GM11168 (cell line): ENCODE measurements around the gene KLC1.

Source experiments
- in situ Hi-C: fragments of 300-500 bp; cut with MboI; formaldehyde crosslinking; loops from one replicate; pipeline ENCODE4 v1.12.0; 2022; ENCODE audit warnings: low sequenced_read_pairs; ENCODE audit not compliant: unreplicated experiment

Gene KLC1

DNA sequence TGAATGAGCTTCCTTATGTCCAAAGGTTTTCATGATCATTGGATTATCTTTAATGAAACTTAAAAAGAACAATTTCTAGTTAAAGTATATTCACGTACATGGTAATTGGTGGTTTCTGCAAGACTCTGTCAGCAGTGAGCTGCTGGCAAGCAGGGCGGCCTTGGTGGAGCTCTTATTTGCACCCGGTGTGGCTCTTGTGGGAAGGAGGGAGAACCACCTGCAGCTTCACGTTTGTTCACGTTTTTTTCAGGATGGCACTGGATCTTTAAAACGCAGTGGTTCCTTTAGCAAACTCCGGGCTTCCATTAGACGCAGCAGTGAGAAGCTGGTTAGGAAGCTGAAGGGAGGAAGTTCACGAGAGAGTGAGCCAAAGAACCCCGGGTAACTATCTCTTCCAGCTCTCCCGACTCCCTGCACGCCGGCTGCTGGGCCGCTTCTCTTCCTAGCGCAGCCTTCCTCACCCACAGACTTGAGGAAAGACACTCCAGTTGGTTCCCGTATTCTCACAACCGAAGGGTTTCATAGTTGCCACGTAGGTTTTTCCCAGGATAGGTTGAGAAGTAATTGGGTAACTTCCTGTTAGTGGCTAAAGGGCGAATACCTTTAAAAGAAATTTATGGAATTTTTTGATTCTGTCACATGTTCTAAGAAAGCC lies 57.9 kb downstream of the KLC1 start:
- in situ Hi-C loops: loop anchor here (25.0 kb wide), 1 partner anchor 100 kb away; no protein-coding TSS in a partner anchor

DNA sequence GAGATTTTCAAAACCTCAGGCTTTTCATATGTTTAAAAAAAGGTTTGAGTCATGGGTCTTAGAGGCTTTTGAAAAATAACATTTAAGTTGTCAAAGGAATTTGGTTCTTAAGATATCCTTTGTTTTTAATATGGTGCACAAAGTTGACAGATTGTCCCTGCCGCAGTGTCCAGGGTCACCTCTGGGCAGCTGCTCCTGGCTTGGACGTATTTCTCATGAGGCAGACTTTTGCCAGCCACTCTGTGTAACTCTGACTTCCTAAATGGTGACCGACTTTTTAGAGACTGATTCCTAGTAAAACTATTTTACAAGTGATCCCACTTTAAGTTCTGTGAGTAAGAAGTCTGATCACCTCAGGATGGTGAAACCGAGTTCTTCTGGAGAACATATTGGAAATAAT lies 58.7 kb downstream of the KLC1 start:
- in situ Hi-C loops: loop anchor here (25.0 kb wide), 1 partner anchor 100 kb away; no protein-coding TSS in a partner anchor

DNA sequence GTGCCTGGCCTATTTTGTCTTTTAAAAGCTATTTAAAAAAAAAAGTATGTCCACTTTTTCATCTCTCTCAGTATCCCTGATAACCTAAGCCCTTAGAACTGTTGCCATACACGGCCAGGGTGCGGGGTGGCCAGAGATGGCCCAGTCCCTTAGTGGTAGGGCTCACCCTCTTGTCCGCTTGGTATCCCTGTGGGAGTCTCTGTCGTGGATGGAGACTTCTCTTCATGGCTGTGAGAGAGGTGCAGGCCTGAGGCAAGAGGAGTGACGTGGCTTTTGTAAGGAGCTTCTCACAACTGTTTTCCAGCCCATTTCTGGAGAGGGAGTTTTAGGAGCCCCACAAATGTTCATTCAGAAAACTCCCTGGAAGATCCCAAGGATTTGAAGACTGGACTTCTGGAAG lies 59.4 kb downstream of the KLC1 start:
- in situ Hi-C loops: loop anchor here (25.0 kb wide), 1 partner anchor 101 kb away; no protein-coding TSS in a partner anchor

DNA sequence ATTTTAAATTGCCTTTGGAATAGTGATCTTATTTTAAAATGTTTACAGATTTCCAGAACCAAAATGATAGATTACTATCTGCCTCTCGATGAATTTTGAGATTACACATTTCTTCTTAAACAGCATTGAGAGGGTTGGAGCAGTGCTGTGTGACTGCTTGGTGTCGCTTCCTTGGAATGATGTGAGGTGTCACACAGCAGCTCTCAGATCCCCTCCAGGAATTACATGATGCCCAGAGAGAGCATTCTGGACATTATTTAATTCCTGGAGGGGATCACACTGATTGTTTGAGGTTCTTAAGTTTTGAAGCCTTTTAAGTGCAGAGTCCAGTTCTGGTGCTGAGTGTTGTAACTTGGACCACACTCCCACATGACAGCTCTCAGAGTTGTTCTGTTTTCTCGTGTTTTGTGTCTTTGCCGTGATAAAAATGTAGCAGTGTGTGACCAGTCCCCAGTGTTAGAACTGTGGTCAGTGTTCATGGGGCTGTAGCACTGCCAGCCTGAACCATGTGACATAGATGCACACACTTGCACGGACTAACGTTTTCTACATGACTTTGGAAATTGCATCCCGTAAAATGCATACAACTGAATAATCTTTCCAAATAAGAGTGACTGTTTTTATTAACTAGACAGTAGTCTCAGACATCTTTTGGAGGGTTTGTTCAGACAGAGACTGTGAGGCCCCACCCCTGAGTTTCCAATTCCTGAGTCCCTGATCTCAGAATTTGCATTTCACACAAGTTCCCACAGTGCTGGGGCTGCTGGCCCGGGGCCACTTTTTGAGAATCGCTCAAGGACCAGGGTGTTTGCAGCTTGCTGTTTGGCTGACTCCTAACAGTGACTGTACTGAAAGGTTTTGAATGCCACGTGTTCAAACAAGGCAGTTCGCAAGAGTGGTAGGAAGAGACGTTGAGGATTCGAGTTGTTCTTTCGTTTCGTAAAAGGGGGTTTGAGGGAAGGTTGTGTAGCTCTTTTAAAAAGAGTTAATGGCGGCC lies 60.2 kb downstream of the KLC1 start:
- in situ Hi-C loops: loop anchor here (25.0 kb wide), 1 partner anchor 102 kb away; no protein-coding TSS in a partner anchor

DNA sequence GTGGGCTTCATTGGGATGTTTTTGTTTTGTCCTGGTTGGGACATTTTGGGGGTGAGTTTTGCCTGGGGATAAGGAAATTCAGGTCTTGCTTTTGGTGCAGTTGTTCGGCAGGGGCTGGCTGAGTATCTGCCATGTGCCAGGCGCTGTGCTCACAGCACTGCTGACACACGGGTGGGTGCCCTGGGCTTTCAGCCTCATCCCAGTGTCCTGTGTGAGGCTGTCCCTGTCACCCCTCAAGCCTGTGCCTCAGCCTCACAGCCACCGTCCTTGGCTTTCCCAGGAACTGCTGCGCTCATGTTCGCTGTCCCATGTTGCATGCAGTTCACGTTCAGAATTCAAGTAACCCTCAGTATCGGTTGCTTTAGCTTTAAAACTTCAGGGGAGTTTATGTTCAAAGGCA lies 61.3 kb downstream of the KLC1 start:
- in situ Hi-C loops: loop anchor here (25.0 kb wide), 1 partner anchor 103 kb away; no protein-coding TSS in a partner anchor

DNA sequence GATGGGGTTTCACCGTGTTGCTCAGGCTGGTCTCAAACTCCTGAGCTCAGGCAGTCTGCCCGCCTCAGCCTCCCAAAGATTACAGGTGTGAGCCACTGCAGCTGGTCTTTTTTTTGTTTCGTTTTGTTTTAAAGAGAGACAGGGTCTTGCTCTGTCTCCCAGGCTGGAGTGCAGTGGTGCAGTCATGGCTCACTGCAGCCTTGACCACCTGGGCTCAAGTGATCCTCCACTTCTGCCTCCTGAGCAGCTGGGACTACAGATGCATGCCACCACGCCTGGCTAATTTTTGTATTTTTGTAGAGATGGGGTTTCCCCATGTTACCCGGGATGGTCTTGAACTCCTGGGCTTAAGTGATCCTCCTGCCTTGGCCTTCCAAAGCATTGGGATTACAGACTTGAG lies 62.6 kb downstream of the KLC1 start:
- in situ Hi-C loops: loop anchor here (25.0 kb wide), 1 partner anchor 104 kb away; no protein-coding TSS in a partner anchor

DNA sequence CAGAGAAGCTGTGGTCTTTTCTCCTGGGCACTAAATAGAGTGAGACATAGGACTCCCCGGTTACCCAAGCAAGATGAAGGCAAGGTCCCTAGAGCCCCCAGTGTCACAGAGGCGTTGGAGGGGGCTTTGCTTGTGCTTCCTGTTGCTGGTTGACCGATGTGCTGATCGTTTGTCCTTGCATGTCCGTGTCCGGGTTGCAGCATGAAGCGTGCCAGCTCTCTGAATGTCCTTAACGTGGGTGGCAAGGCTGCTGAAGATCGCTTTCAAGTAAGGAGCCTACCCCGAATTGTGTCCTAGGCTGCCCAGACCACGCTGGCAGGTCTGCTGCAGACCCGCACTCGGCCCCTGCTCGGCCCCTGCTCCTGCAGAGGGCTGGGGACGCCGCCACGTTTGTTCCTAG lies 63.1 kb downstream of the KLC1 start:
- in situ Hi-C loops: loop anchor here (25.0 kb wide), 1 partner anchor 105 kb away; no protein-coding TSS in a partner anchor

DNA sequence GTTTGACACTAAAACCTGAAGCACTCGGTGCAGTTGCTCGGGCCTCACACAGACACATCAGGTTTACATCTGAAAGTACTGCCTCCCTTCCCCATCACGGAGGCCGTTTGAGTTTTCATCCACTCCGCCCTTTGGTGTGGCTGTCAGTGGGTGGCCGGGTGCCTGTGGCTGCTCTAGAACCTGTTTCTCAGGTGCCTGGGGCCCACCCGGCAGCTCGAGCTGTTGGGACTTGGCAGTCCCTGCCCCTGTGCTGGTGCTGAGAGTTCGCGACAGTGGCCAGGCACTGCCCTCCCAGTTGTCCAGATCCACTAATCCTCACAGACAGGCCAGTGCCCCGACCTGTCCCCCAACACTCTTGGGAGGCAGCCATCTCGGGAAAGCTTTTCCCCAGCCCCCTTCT lies 63.9 kb downstream of the KLC1 start:
- in situ Hi-C loops: loop anchor here (25.0 kb wide), 1 partner anchor 106 kb away; no protein-coding TSS in a partner anchor

DNA sequence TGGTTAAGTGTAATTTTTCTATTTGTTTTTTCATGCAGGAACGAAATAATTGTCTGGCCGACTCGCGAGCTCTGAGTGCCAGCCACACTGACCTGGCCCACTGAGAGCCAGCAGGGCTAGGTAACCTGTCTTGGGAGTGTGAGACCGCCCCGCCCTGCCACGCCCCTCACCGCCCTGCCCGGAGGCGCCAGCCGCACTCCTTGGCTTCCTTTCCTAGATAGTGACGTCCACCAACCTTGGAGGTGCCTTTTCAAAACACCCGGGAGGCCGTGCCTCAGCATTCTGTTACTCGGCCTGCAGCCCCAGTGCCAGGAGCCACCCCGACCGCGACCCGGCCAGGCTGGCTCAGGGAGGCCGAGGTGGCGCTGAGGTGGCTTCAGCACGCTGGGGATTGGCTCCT lies 64.5 kb downstream of the KLC1 start:
- in situ Hi-C loops: loop anchor here (25.0 kb wide), 1 partner anchor 106 kb away; no protein-coding TSS in a partner anchor

DNA sequence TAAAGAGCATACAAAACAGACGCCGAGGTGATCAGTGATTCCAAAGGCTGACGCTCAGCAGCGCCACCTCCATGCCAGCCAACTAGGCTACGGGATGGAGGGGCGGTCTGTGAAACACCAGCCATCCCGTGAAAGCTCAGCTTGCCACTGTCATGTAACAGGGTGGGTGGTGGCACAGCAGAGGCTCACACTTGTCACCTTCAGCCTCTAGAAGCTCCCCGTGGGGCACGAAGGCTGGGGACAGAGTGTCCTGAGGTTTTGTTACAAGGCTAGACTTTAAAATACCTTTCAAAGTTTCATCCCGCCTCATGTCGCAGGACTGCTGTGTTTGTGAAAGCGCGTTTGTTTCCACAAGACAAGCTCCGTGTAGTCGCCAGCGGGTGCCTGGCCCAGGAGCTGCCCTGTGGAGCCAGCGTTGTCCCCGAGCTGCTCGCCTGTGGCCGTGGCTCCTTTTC lies 65.6 kb downstream of the KLC1 start:
- in situ Hi-C loops: loop anchor here (25.0 kb wide), 1 partner anchor 107 kb away; no protein-coding TSS in a partner anchor

DNA sequence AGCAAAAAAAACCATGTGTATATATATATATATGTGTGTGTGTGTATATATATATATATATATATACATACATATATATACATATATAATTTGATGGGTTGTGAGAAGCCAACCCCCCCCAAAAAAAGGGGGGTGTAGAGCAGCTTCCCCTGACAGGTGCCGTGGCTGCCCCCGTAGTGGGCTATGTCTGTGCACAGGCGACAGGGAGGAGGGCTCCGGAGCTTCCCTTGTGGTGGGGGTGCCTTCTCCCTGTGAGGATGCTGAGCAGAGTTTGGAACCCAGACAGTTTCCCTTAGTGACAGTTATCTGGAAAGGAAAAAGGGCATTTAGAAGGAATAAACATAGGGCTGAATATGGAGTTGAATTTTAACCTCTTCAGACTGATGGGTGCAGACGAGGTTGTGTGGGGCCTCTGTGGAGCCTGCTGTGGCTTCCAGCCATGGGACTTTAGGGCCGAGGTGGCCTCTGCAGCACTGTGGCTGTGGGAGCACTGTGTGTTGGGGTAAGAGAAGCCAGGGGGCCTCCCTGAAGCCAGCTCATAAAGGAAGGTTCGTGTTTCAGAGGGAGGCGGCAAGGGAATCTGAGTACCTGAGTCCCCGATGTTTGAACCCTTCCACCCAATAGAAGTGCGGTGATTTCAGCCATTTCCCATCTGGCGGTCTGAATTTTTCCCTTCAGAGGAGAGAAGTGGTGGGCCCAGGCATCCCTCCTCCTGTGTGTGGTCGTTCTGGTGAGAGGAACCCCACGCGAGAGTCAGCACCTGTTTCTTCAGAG lies 66.5 kb downstream of the KLC1 start:
- in situ Hi-C loops: loop anchor here (25.0 kb wide), 1 partner anchor 108 kb away; no protein-coding TSS in a partner anchor

DNA sequence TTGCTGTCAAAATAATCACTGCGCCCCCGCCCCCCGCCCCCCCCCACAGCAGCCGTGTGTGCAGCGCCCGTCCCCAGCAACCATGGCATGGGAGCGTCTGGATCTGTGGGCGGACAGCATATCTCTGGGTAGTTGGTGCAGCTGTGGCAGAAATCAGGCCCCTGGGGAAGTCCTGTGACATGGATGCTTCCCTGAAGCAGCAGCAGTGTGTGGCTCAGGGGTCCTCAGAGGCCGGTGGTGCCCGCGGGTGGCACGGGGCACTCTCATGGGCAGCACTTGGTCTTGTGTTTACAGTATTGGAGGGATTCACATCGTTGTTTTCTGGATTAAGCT lies 67.0 kb downstream of the KLC1 start:
- in situ Hi-C loops: loop anchor here (25.0 kb wide), 1 partner anchor 109 kb away; no protein-coding TSS in a partner anchor

DNA sequence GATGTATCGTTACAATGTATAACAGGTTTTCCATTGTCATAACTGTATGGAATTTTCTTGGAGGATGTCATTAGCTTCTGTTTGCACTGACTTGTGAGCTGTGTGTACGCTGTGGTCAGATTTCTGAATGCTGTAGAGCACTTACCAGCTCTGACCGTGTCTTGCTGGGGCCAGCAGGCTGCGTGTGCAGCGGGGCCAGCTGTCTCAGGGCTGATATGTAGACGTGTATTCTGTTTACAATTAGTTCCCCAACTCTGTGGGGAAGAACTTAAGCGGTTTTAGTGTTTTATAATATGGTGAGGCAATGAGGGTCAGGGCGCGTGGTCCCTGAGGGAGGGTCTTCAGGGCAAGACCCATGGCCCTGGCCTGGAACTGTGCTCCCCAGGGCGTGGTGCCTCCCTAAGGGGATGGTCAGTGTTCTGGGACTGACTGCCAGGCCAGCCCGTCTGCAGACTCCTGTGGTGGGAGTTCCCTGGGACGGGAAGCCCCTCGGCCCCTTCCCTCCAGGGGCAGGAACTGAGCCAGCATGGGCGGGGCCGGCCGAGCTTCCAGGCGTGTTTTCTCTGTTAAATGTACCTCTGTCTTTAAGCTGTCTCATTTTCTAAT lies 67.6 kb downstream of the KLC1 start:
- in situ Hi-C loops: loop anchor here (25.0 kb wide), 1 partner anchor 109 kb away; no protein-coding TSS in a partner anchor

DNA sequence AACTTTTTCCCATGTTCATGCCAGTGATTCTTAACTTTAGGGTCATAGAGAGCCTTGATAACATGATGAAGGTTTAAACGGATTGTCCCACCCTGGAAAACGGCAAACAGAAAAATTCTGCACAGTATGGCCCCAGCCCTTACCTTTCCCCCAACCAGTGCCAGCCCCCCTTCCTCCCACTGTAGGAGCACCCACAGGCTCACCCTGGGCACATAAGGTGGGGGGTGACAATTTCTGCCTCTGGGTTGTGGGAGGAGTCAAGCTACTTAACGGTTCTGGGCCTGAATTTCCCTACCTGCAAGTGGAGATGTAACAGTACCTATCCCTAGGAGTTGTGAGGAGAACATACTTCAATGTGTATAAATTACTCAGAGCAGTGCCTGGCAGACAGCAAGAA lies 68.2 kb downstream of the KLC1 start:
- in situ Hi-C loops: loop anchor here (25.0 kb wide), 1 partner anchor 110 kb away; no protein-coding TSS in a partner anchor

DNA sequence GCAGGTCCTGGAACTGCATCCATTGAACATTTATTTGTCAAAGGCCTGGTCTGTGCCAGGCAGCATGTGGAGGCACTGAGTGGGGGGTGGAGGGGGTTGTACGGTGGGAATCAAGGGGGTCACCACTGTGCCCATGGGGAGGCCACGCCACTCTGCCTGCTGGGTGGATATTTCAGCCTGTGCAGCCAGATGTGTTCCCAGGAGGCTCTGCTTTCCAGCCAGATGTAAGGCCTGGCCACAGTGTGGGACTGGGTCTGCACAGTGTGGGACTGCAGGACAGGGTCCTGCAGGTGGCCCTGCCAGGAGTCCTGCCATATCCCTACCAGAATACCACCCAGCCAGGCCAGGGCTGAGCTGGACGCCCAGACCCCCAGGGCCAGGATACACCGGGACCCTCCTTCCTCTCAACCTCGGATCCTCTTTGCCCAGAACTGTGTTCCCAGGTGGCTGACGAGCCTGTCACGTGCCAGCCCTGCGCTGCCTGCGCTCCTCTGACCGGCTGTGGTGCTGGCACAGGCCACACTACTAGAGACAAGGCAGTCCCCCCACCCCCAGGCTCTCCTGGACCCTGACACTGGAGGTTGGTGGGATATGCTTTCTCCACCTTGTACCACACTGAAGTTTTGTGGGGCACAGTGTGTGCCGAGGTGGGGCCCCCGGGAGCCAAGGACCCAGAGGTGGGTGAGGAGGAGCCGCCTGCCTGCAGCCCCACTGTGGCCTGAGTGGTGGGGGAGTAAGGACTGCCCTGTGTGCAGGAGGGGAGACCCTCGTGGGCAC lies 68.8 kb downstream of the KLC1 start:
- in situ Hi-C loops: loop anchor here (25.0 kb wide), 1 partner anchor 110 kb away; no protein-coding TSS in a partner anchor

DNA sequence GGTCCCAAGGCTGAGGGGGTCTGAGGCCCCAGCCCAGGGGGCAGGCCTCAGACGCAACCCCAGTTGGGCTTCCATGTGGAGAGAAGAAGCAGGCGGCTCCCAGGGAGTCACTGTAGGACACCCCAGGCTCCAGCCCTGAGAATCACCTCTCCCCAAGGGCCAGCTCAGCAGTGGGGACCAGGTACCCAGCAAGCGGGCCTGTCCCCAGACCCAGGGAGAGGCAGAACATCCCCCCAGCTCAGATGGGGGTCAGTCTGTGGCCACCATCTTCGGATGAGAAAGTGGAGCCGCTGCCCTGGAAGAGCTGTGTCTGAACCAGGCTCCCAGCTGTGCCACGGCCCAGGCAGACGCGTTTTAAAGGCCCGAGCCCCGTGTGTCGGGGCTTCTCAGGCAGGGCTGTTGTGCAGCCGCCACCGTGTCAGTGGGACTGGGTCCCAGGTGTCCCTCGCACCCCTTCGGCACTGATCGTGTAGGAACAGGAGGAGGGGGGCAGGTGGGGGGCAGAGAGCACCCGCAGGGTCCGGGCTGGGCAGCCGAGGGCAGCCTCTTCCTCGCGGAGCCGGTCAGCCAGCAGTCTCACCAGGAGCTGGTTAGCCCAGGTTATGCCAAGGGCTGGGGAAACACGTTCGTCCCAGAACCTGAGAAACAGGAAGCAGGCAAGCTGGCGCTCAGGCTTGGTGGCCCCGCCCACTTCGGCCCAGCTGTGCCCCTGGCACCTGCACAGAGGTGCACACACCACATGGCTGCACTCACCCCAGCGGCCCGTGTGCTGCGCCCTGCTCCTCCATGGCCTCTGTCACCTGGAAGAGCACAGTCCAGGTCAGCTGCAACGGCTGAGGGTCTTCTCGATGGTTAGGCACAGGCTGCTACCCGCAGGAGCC lies 69.6 kb downstream of the KLC1 start:
- in situ Hi-C loops: loop anchor here (25.0 kb wide), 1 partner anchor 111 kb away; no protein-coding TSS in a partner anchor

DNA sequence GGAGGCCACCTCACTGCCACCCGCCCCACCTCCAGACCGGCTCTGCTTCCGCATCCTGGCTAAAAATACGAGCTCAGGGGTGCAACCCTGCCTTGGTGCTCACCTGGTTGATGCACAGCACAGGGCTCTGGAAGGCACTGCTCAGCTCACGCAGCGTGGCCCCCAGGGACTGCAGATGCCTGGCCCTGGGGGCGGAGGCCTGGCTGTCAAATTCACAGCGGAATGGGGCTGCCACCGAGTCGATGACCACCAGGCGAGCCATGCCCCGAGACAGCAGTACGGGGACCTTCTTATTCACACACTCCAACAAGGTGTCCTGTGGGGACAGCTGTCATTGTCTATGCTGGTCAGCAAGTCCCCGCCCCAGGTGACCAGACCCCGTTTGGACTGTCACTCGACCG lies 70.2 kb downstream of the KLC1 start:
- in situ Hi-C loops: loop anchor here (25.0 kb wide), 1 partner anchor 112 kb away; no protein-coding TSS in a partner anchor
